ENCODE data around the gene KXD1. TPM values are rescaled to one million over a fixed set of nuclear protein-coding genes. Genes with fewer than 3 reads are reported as not detected.
"Not testable (repeated sequence)": the region's sequence is repeated elsewhere in the genome, so short reads cannot be mapped to it uniquely, and the experiment has no call there.

KXD1 gene
- total RNA-seq, 1 donor from 2014 or later: 131 TPM

DNA sequence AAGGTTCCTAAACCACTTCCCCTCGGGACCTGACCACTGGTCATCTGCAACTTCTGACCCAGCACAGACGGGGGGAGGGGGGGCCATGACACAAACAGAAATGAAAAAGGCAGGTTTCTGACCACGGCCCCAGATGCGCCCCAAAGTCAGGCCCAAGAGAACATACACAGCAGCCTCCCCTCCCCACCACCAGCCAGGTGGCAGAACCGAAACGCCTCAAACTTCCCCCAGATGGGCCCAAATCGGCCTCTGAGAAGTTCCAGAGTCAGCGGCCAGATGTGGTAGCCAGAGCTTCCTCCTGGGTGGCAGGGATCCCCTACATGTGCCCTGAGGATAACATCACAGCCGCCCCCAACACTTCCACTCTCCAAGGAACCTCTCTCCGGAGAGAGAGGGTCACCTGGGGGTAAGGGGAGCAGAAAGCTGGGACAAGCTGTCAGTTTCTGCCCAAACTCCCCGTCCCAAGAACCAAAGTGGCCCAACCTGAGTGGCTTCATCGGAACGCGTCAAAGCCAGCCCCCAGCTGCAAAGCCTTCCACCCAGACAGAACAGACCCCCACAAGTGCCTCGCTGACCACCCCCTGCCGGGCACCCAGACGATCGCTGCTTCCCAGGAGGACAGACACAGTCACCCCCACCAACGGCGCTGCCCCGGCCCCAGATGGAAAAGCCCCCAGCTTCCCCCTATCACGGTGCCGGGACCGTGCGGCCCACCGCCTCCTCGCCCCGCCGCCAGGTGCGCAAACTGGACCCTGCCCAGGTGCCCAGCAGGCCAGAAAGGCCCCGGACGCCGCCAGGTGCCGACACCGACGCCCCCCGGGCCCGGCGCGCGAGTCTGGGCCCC is 36.6 kb upstream of the KXD1 start:
- intact Hi-C loops (cut with DNase I): loop anchor here (5.0 kb wide), 1 partner anchor 36 kb away; the partner anchor contains the start of gene KXD1

DNA sequence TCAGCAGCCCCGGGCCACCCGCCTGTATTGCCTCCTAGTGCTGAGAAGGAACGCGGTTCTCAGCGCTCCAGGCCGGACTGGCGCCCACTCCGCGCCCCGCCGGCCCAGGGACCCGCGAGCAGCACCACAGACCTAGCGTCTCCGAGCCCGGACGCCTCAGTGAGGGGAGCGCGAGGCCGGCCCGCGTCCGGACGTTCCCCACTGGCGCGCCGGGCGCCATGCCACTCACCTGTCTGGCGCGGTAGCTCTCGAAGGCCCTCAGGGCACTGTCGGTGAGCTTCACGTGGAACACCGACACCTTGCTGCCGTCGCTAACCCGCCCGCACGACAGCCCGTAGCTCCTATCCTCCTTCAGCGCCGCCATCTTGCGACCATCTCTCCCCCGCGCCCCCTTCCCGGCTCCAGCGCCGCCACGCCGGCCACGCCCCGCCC is 36.0 kb upstream of the KXD1 start, which contains the start of gene ELL:
Gene ELL (minus strand): TSS at position 379 of the 432 bp plus-strand sequence. CDS start 15 bp downstream, at position 364.
- no peaks in the 10 kb centered on the region for H3K36me3 ChIP-seq
- DNase-seq (ENCODE audit: extremely low spot score in 2 of 2): no peak
- peaks cover 40% of the 10 kb centered on the region for H3K4me1 ChIP-seq
- peak within 1 kb of the TSS; percentile 95 to 100 for H3K4me3 ChIP-seq
- H3K27ac ChIP-seq: peak within 1 kb of the TSS; percentile 99
- intact Hi-C loops (cut with DNase I): loop anchor here (5.0 kb wide), 1 partner anchor 36 kb away; the partner anchor contains the start of gene KXD1
- TF ChIP-seq POLR2AphosphoS5 (IDR thresholded peaks at IDR 0.05; ENCODE audit: insufficient read depth in 1 of 2, low read depth in 1 of 2) (peak in 1 of 2 donors; percentile 91), POLR2A (IDR thresholded peaks at IDR 0.05) (peak in 1 of 2 donors; percentile 95)
- TF ChIP-seq, protein P1, sequence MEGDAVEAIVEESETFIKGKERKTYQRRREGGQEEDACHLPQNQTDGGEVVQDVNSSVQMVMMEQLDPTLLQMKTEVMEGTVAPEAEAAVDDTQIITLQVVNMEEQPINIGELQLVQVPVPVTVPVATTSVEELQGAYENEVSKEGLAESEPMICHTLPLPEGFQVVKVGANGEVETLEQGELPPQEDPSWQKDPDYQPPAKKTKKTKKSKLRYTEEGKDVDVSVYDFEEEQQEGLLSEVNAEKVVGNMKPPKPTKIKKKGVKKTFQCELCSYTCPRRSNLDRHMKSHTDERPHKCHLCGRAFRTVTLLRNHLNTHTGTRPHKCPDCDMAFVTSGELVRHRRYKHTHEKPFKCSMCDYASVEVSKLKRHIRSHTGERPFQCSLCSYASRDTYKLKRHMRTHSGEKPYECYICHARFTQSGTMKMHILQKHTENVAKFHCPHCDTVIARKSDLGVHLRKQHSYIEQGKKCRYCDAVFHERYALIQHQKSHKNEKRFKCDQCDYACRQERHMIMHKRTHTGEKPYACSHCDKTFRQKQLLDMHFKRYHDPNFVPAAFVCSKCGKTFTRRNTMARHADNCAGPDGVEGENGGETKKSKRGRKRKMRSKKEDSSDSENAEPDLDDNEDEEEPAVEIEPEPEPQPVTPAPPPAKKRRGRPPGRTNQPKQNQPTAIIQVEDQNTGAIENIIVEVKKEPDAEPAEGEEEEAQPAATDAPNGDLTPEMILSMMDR (IDR thresholded peaks at IDR 0.05): no peak
- H3K9me3 ChIP-seq: no peaks in the 10 kb centered on the region
- no peaks in the 10 kb centered on the region for H3K27me3 ChIP-seq

More for the DNA sequence above, 36.6 kb upstream of the KXD1 start:
- TF ChIP-seq POLR2AphosphoS5 (IDR thresholded peaks at IDR 0.05; ENCODE audit: insufficient read depth in 1 of 2, low read depth in 1 of 2) (no peak), POLR2A (IDR thresholded peaks at IDR 0.05) (no peak)
- TF ChIP-seq, protein P1 (IDR thresholded peaks at IDR 0.05): no peak
- peak overlapping the region; percentile 99 for H3K27ac ChIP-seq
- no peak for DNase-seq (ENCODE audit: extremely low spot score in 2 of 2)
- H3K9me3 ChIP-seq: no peaks in the 10 kb centered on the region
- no peaks in the 10 kb centered on the region for H3K36me3 ChIP-seq
- peak overlapping the region; percentile 95 to 100 for H3K4me3 ChIP-seq
- H3K4me1 ChIP-seq: peaks cover 47% of the 10 kb centered on the region
- no peaks in the 10 kb centered on the region for H3K27me3 ChIP-seq

DNA sequence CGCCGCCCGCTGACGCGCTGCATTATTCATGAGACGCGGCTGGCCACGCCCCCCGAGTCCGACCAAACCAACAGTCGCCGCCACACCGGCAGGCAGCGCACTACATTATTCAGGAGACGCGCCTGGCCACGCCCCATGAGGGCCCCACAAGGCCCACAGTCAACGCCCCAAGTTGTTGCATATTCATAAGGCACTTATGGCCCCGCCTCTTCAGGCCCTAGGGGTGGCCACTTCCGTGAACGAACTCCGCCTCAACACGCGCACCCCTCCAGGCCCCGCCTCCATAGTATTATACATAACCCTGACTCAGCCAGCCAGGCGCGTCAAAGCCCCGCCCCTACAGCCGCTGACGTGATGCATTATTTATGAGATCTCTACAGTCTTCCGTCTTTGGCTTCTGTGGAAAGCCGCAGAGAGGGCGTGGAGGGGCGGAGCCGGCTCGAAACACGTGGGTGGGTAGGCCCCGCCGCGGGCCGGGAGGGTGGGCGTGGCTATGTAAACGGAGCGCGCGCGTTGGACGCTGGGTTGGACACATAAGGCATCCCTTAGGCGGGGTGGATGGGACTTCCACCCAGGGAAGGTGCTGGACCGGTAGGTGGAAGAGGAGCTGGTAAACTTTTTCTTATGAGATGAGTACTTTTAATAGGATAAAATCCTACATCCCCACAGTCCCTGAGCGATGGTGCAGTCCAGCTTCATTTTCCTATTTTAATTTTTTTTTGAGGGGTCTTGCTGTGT is 35.4 kb upstream of the KXD1 start:
- peak; percentile 100 for DNase-seq (ENCODE audit: extremely low spot score in 2 of 2)
- H3K4me3 ChIP-seq: peak overlapping the region; percentile 95 to 100
- peak overlapping the region; percentile 99 for H3K27ac ChIP-seq
- no peaks in the 10 kb centered on the region for H3K9me3 ChIP-seq
- peaks cover 35% of the 10 kb centered on the region for H3K4me1 ChIP-seq
- no peaks in the 10 kb centered on the region for H3K36me3 ChIP-seq
- TF ChIP-seq, protein P1 (IDR thresholded peaks at IDR 0.05): no peak
- TF ChIP-seq POLR2AphosphoS5 (IDR thresholded peaks at IDR 0.05; ENCODE audit: insufficient read depth in 1 of 2, low read depth in 1 of 2): peak; percentile 68 to 98
- no peaks in the 10 kb centered on the region for H3K27me3 ChIP-seq
- intact Hi-C loops (cut with DNase I): loop anchor here (5.0 kb wide), 1 partner anchor 35 kb away; the partner anchor contains the start of gene KXD1

DNA sequence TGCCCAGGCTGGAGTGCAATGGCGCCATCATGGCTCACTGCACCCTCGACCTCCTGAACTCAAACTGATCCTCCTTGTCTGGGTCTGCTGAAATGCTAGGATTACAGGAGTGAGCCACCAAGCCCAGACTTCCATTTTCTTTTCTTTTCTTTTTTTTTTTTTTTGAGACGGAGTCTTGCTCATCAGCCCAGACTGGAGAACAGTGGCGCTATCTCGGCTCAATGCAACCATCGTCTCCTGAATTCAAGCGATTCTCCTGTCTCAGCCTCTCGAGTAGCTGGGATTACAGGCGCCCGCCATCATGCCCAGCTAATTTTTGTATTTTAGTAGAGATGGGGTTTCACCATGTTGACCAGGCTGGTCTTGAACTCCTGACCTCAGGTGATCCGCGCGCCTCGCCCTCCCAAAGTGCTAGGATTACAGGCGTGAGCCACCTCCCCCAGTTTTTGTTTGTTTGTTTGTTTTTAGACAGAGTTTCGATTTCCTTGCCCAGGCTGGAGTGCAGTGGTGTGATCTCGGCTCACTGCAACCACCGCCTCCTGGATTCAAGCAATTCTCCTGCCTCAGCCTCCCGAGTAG is 34.7 kb upstream of the KXD1 start:
- peak overlapping the region; percentile 99 for H3K27ac ChIP-seq
- H3K4me3 ChIP-seq: peak overlapping the region in 1 of 2 donors; percentile 100
- not testable (repeated sequence) for DNase-seq (ENCODE audit: extremely low spot score in 2 of 2); H3K9me3 ChIP-seq; H3K36me3 ChIP-seq; H3K27me3 ChIP-seq
- intact Hi-C loops (cut with DNase I): loop anchor here (5.0 kb wide), 1 partner anchor 34 kb away; the partner anchor contains the start of gene KXD1
- H3K4me1 ChIP-seq: peaks cover 28% of the 10 kb centered on the region

DNA sequence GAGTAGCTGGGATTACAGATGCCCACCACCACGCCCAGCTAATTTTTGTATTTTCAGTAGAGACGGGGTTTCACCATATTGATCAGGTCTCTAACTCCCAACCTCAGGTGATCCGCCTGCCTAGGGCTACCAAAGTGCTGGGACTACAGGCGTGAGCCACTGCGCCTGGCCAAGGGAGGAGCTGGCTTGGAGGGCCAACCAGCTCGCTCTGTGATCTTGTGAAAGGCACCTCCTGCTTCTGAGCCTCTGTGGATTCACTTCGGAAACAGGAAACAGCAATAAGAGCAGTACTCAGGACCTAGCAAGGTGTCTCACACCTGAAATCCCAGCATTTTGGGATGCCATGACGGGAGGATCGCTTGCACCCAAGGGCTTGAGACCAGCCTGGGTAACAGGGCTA is 33.8 kb upstream of the KXD1 start:
- intact Hi-C loops (cut with DNase I): loop anchor here (5.0 kb wide), 1 partner anchor 33 kb away; the partner anchor contains the start of gene KXD1
- Histone ChIP-seq H3K4me3 (no peak overlapping the region), H3K27ac (no peak overlapping the region), H3K27me3 (no peaks in the 10 kb centered on the region), H3K9me3 (no peaks in the 10 kb centered on the region), H3K36me3 (no peaks in the 10 kb centered on the region), H3K4me1 (peaks cover 19% of the 10 kb centered on the region)
- DNase-seq (ENCODE audit: extremely low spot score in 2 of 2): no peak
- TF ChIP-seq POLR2A (IDR thresholded peaks at IDR 0.05) (no peak), POLR2AphosphoS5 (IDR thresholded peaks at IDR 0.05; ENCODE audit: insufficient read depth in 1 of 2, low read depth in 1 of 2) (no peak)
- TF ChIP-seq, protein P1 (IDR thresholded peaks at IDR 0.05): no peak

Data from vagina (tissue), 2 donors.